Stimulated activated CD4-positive, alpha-beta T cell treated with anti-CD3 and anti-CD28 coated beads, Interleukin-15, amount 100 ng/mL, for 24 hours (primary cell): ENCODE data around the gene HADHB.
"Not testable (repeated sequence)": the region's sequence is repeated elsewhere in the genome, so short reads cannot be mapped to it uniquely, and the experiment has no call there.

Experiments
- DNase-seq: peaks from one replicate; pipeline ENCODE4 v3.0.0-alpha.2; 2020

The HADHB gene

GRCh38 chr2:26298638-26299393 is 54.1 kb downstream of the HADHB start:
- peak; percentile 42 for DNase-seq

DNA sequence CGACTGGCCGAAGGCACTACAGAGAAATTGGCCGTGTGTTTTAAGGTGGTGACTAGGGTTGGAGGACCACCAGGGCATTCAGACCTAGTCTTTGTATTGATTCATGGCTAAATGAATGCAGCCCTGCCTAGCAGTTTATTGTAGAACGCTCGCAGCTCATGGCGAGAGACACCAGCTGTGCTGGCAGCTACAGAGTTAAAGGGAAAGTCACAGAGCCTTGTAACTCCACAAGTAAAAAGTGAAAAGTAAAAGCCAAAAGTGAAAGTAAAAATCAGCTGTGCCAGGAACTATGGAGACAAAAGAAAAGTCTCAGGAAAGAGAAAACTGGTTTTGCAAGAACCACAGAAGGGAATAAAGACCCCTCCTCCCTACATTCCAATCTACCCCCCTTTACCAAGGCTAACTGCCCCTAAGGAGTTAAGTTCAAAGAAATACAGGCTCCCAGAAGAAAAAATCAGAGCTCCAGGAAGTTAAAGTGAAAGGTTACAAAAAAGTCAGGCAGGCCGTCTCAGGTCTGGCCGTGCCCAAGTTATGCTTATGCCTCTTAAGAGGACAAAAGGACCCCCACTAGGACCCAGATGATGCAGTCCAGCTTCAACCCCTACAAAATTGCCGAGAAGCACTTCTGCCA is 54.8 kb downstream of the HADHB start:
- DNase-seq, result peak; percentile 37

DNA sequence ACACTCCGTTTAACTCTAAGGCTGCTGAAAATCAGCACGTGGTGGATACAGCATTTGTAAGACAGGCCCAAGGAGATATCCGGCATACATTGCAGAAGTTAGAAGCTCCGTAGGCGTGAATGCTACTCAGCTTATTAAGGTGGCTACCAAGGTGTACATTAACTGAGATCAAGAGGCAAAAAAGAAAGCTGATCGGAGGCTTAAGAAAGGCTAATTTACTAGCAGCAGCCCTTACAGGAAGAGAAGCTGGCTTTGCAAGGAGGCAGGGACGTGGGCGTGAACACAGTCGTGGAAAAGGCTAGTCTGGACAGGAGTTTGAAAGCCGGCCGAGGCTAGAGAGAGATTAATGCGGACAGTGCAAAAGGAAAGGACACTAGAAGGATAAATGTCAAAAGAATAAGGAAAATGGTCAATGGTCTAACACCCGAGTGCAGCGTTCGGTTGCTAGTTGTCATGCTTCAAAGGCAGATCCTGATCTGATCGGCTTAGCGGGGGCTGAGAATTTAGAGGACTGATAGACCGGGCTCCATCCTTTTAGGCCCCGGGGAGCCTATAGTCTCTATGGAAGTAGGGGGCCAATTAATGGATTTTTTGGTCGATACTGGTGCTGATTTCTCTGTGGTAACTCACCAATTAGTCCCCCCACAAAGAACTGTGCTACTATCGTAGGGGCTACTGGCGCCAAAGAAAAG is 55.6 kb downstream of the HADHB start:
- DNase-seq, result peak; percentile 49

- DNase-seq, result no peak
Observed at GRCh38 chr2:26302846-26303245, 58.1 kb downstream of the HADHB start.

DNA sequence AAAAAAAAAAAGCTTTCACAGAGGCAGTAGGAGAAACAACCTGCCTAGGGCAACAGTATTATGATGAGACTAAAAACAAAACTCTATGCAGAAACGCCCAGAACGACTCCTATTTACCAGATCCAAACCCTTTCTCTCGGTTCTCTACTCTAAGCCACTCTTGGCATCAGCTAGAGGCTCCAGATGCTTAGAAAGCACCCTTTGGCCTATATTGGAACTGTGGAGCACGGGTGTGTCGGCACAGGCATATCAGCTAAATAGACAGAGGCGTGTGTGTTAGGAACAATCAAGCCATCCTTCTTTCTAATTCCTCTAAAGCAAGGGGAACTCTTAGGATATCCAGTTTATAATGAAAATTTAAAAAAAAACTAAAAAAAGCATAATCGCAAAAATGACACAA is 60.4 kb downstream of the HADHB start:
- not testable (repeated sequence) for DNase-seq

GRCh38 chr2:26305540-26305939 is 60.8 kb downstream of the HADHB start:
- DNase-seq, result no peak

DNA sequence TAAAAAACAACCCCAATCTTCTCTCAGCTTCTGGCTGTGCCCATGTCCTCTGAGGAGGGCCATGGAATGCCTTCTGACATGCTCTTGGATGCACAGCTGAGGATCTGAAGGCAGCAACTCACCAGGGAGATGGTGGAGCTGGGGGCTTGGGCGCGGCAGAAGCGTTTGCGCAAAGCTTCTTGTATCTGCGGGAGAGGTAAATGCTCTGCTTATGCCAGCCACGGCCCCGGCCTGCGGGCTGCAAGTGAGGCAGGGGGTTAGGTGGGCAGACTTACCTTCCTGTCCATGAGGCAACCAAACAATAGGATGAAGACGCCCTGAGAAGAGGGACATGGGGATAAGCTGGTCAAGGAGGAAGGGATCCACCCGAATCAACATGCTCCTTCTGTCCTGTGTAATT is 65.2 kb downstream of the HADHB start:
- no peak for DNase-seq

DNA sequence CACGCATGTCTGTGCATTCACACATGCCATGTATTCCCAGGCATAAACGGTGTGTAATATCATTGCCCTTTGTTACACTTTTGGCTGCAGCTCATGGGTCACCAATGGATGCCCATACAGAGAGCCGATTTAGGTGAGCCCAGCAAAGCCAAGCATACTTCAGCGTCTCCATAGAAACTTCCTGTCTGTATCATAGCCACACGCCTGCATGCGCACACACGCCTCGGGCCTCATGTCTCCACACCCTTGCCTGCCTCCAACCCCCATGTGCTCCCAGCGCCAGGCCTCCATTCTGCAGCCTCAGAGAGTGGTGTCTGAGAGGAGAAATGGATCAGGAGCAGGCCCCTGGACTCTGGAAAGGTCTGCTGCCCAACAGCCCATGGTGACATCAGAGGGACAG is 67.7 kb downstream of the HADHB start:
- DNase-seq, result no peak

GRCh38 chr2:26313446-26313845 is 68.7 kb downstream of the HADHB start:
- no peak for DNase-seq

DNA sequence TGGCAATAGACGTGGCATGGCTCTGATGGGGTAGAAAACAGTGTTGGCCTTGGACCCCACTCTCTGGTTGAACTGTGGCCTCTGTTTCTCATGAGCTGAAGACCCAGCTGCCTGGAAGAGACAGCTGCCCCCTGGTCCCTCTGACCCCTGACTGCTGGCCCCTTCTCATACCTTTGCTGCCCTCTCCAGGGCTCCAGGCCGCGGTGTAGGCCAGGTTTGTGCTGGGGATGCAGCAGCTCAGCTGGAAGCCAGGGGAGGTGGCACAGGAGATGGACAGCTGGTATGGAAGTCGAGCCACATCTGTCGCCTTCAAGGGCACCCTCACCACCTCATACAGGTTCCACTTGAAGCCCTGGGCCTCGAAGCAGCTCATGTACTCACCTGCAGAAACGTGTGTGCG is 69.5 kb downstream of the HADHB start:
- no peak for DNase-seq

DNA sequence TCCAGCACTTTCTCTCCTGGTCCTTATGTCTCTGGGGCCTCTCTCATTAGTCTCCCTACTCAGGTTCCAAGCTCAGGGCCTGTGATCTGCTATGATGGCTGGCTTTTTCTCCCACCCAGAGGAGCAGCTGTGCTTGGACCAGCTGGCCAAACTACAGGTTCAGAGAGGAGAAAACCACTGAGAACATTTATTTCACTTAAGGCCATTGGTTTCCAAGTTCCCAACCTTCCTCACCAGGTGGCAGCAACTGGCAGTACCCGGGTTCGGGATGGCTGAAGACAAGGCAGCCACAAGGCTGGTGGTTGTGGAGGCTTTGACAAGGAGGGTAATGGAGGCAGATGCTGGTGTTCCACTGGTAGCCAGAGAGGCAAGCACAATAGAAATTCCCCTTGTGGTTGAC is 71.3 kb downstream of the HADHB start:
- DNase-seq, result no peak

DNA sequence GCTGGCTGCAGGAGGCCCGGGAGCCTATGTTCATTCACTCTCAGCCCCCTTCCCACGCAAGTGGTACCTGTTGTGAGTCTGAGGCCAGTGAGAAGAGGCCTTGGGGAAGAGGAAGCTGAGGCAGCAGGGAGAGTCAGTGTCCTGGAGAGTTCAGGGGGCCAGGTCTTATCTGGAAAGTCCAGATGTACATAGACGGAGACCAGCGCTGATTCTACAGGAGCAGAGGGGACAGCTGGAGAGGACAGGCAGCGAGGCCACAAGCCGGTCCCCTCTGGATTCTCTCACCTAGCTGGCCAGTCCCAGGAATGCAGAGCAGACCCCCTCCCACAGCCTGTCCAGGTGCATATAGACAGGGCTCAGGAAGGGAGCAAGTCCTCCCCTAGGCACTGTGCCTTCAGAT is 72.1 kb downstream of the HADHB start:
- no peak for DNase-seq

DNA sequence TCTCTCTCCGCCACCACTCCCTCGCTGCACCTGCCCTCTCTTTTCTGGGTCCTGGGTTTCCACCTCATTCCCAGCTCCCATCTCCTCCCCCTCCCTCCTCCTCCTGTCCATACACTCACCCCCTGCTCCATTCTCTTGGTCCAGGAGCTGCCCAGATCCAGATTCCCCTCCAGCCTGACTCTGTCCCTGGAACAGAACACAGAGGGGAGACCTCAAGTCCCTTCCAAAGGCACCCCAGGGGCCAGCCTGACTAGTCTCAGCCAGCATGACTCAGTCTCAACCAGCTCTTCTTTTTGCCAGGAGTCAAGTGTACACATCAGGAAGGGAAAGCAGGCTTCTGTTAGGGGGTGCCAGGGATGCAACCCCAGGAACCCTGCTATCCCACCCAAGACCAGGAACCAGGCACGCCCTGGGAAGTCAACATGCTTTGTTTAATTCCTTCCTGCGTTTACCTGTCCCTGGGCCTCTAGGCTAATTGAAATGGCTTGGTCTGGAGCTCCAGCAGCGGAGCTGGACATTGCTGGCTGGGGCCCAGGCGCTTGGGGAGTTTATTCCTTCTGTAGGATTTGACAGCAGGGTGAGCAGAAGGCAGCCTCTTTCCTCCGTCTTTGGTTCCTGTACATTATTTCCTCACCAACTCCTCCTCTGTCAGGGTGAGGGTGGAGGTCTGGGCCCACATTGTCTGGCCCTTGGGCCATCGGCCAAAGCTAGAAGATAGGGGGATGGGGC is 72.8 kb downstream of the HADHB start:
- no peak for DNase-seq

DNA sequence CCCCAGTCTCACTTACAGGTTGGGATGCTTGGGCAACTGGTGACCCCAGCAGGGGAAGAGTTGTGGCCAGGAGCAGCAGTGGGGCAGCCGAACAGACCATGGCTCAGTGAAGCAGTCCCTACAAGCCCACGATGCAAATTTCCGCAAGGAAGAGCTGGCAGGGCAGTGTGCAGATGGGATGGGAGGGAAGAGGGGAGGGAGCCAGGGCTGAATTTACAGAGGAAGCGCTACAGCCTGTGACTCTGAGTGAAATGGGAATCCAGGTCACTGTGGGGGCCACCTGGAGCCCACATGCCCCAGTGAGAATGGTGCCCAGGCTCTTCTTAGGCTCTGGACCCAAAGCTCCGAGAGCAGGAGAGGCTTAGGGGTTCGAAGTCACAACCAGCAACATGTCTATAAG is 74.2 kb downstream of the HADHB start:
- DNase-seq, result no peak

- not testable (repeated sequence) for DNase-seq
Observed at GRCh38 chr2:26324479-26324878, 79.7 kb downstream of the HADHB start.

DNA sequence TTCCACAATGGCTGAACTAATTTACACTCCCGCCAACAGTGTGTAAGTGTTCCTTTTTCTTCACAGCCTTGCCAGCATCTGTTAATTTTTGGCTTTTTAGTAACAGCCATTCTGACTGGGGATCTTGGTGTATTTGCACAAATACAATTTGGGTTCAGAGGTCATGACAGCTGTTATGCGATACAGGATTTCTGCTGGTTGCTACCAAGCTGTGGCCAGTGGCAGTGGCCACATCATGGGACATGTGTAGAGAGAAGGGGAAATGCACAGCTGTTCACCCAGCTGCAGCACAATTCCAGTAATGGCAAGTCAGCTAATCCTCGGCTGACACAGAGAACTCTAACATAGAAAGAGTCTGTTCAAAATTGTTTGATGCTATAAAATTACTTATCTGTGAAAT is 80.2 kb downstream of the HADHB start:
- DNase-seq, result no peak

DNA sequence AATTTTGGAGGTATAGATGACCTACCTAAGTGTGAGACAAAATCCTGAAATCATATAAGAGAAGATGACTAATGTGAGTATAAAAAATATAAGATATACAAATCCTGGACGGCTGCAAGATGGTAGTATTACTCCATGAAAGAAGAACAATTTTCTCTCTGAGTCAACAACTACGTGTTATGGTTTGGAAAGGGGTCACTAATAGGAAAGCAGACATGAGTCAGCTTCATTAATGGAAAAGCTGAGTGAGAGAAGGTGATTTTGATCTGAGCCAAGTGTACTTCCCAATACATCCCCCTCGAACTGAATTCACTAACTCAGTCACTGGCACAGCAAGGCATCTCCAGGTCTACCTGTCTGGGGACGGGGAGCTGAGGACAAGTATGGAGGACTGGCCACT is 81.1 kb downstream of the HADHB start:
- DNase-seq, result no peak

GRCh38 chr2:26326514-26326913 is 81.8 kb downstream of the HADHB start:
- no peak for DNase-seq

DNA sequence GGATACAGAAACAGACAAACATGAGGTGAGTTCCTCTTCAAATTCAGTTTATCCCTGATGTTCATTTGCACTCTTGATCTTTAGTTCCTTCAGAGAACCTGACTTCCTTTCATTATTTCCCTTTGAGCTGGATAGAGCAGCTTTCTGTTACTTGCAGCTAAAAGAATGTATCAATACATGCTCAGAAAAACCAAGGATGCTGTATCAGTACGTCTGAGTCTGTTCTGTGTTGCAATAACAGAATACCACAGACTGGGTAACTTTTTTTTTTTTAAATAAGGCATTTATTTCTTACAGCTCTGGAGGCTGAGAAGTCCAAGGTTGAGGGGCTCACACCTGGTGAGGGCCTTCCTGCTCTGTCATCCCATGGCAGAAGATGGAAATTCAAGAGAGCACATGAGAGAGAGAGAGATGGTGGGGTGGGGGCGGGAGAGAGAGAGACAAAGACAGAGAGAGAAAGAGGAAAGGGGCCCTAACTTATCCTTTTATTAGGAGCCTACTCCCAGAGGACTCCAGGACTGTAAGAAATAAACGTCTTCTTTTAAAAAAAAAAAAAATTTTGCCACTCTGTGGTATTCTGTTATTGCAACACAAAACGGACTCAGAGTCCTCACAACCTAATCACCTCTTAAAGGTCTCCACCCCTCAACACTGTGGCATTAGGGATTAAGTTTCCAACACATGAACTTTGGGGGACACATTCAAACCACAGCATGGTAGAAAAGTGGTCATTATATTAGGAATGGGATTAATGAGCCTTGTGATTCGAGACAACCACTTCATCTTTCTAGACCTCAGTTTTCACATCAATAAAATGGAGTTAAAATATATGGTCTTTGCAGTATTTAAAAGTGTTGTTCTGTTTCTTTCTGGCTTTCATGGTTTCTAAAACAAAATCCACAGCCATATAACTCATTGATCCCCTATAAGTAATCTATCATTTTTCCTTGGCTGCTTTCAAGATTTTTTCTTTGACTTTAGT is 82.8 kb downstream of the HADHB start:
- DNase-seq, result no peak

DNA sequence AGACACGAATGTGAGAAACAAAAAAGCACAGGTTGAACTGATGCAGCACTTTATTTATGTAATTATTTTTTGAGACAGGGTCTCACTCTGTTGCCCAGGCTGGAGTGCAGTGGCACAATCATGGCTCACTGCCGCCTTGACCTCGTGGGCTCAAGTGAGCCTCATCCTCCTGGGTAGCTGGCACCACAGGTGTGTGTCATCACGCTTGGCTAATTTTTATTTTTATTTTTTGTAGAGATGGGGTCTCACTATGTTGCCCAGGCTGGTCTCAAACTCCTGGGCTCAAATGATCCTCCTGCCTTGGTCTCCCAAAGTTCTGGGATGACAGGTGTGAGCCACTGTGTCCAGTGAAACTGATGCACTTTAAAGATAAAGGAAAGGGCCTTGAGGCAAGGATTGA is 84.3 kb downstream of the HADHB start:
- DNase-seq, result not testable (repeated sequence)

DNA sequence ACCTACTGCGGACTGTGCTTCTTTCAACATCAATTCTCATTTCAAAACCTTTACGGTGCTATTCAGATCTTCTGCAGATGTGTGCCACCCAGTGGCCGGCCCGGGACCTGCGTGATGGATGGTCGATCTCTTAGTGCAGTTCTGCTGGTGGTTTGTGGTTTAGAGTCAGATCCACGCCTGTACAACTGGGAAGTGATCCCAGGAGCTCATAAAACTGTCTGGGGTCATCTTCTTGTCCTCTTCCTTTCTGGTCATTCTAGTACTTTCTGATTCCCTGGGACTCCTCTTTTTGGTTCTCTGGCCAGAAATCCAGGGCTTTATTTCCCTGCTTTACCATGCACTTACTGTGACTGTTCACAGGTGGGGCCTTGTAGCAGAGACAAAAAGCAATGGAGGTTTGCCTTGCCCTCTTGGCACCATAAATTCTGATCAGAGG is 85.4 kb downstream of the HADHB start:
- DNase-seq, result peak; percentile 90

GRCh38 chr2:26330604-26331003 is 85.9 kb downstream of the HADHB start:
- DNase-seq, result no peak
